ENCODE measurements around the gene FAM210B.
"Not testable (repeated sequence)": the region's sequence is repeated elsewhere in the genome, so short reads cannot be mapped to it uniquely, and the experiment has no call there.

FAM210B gene

GRCh38 chr20:56378386-56378785 is 19.6 kb downstream of the FAM210B start:
- no peak overlapping the region for H3K4me3 Mint-ChIP-seq
- no peak overlapping the region for H3K27ac Mint-ChIP-seq
- H3K9me3 Mint-ChIP-seq = no peaks in the 10 kb centered on the region
- H3K4me1 Mint-ChIP-seq = peaks cover 35% of the 10 kb centered on the region
- DNase-seq (no peak), ATAC-seq (no peak)
- H3K27me3 Mint-ChIP-seq = no peaks in the 10 kb centered on the region

DNA sequence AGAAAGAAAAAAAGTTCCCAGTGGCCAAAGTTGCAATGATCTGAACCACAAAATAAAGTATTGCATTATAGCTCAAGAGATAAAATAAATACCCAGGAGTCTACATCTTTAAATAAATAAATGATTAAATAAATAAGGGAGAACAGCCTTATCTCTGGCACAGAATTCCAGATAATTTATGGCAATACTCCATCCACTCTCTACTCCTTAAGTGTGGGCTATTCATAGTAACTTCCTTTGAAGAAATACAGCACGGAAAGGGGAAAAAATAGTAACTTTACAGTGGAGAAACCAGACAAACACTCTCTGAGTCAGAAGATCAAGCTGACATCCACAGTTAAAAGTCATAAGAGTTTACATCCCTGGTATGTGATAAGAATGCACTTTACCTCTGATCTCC is 21.6 kb downstream of the FAM210B start:
- Mint-ChIP-seq H3K27me3 (no peaks in the 10 kb centered on the region), H3K4me3 (no peak overlapping the region), H3K4me1 (peaks cover 39% of the 10 kb centered on the region), H3K27ac (no peak overlapping the region), H3K9me3 (no peaks in the 10 kb centered on the region)
- DNase-seq (no peak), ATAC-seq (no peak)

DNA sequence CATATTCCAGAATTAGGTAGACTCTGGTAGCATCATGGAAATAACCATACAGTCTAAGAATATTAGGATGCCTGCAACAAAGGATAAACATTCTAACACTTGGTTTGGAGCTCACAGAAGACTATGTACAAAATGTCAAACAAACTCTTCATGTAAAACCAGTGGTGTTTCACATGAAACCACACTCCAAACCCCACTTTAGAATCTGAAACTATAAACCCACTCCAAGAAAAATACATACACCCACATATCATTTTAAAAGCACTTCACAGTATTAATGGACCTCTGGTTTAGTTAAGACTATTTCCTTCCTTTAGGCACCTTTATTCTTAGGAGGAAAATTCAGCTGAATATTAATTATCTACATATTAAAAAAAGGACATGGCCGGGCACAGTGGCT is 22.7 kb downstream of the FAM210B start:
- ATAC-seq = no peak
- Mint-ChIP-seq H3K9me3 (no peaks in the 10 kb centered on the region), H3K4me1 (peaks cover 42% of the 10 kb centered on the region), H3K4me3 (peak overlapping the region in 1 of 2 donors; percentile 45), H3K27me3 (no peaks in the 10 kb centered on the region), H3K27ac (peak overlapping the region in 1 of 2 donors; percentile 93)
- DNase-seq = no peak

GRCh38 chr20:56382696-56383095 is 23.9 kb downstream of the FAM210B start:
- no peak overlapping the region for H3K4me3 Mint-ChIP-seq
- peaks cover 40% of the 10 kb centered on the region for H3K4me1 Mint-ChIP-seq
- H3K9me3 Mint-ChIP-seq = no peaks in the 10 kb centered on the region
- H3K27me3 Mint-ChIP-seq = no peaks in the 10 kb centered on the region
- H3K27ac Mint-ChIP-seq = no peak overlapping the region
- no peak for ATAC-seq
- DNase-seq = no peak

DNA sequence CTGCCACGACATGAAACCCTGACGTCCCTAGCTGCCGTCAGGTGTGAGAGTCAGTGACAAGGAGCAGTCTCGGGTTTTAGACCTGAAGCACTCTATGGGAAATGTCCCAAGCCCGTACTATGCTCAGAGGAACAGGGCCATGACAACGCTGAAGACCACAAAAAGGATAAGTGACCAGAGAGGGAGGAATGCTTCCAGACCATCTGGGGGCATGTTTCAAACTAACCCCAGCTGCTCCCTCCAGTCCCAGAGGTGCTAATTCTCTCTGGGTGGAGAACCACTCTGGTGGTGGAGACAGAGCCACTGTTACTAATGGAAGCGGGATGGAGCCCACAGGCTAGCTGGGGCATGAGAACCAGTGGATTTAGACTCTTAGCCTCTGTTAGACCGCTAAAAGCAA is 24.6 kb downstream of the FAM210B start:
- H3K4me3 Mint-ChIP-seq = no peak overlapping the region
- DNase-seq = no peak
- H3K4me1 Mint-ChIP-seq = peaks cover 40% of the 10 kb centered on the region
- no peak overlapping the region for H3K27ac Mint-ChIP-seq
- no peak for ATAC-seq
- no peaks in the 10 kb centered on the region for H3K9me3 Mint-ChIP-seq
- no peaks in the 10 kb centered on the region for H3K27me3 Mint-ChIP-seq

- H3K9me3 Mint-ChIP-seq = no peaks in the 10 kb centered on the region
- peaks cover 54% of the 10 kb centered on the region for H3K4me1 Mint-ChIP-seq
- no peaks in the 10 kb centered on the region for H3K27me3 Mint-ChIP-seq
- ATAC-seq (no peak), DNase-seq (no peak)
- H3K4me3 Mint-ChIP-seq = no peak overlapping the region
- H3K27ac Mint-ChIP-seq = no peak overlapping the region
Measured at GRCh38 chr20:56385130-56385529, 26.4 kb downstream of the FAM210B start.

DNA sequence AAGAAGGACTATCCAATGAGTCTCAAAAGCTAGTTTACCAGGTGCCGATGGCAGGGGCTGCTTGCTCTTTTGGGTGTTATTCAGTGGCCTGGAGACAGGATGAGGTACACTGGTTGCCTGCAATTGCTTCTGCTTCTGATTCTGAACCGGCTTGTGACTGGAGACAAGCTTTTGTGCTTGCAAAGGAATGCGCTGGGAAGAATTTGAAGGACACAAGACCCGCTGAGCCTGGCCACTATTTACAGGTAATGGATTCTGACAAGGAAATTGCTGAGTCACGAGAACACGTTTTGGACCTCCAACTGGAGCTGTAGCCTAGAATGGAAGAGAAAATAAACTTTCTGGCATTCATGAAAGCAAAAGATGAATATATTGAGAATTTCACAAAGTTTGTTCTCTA is 27.4 kb downstream of the FAM210B start:
- Mint-ChIP-seq H3K9me3 (no peaks in the 10 kb centered on the region), H3K4me3 (no peak overlapping the region), H3K27me3 (no peaks in the 10 kb centered on the region), H3K27ac (peak overlapping the region in 1 of 2 donors; percentile 8), H3K4me1 (peaks cover 61% of the 10 kb centered on the region)
- no peak for ATAC-seq
- DNase-seq = no peak

DNA sequence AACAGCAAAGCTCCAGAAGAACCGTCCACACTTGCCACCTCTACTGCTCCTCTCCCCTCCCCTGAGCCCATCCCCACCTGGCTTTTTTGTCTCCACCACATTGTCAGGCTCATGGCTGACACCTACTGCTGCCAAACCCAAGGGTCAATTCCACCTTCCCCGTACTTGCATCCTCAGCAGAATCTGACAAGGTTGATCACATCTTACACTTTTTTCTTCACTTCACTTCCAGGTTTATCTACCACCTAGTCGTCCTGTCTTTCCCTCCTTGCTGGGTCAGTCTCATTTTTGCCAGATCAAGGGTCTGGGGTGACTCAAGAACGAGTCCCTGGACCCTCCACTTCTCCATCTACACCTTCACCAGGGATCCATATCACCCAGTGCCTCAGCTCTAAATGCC is 30.1 kb downstream of the FAM210B start:
- Mint-ChIP-seq H3K9me3 (no peaks in the 10 kb centered on the region), H3K27me3 (no peaks in the 10 kb centered on the region), H3K27ac (no peak overlapping the region), H3K4me3 (peak overlapping the region in 1 of 2 donors; percentile 23), H3K4me1 (peaks cover 45% of the 10 kb centered on the region)
- no peak for ATAC-seq
- DNase-seq = no peak

DNA sequence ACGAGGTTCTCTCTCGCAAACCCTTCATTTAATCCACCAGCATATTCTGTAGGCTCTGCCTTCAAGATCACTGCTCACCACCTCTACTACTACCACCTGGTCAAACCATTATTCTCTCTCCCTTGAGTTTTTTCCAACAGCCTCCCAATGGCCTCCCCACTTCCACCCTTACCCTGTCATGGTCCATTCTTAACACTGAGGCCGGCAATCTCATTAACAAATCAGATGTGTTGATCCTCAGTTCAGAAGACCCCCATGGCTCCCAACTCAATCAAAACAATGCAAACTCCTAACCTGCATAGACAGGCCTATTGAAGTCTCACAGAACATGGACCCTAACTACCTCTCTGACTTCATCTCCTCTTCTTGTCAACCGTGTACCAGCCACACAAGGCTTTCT is 31.0 kb downstream of the FAM210B start:
- DNase-seq (no peak), ATAC-seq (no peak)
- H3K9me3 Mint-ChIP-seq = no peaks in the 10 kb centered on the region
- peak overlapping the region; percentile 4 to 86 for H3K27ac Mint-ChIP-seq
- H3K4me3 Mint-ChIP-seq = no peak overlapping the region
- peaks cover 47% of the 10 kb centered on the region for H3K4me1 Mint-ChIP-seq
- H3K27me3 Mint-ChIP-seq = no peaks in the 10 kb centered on the region

GRCh38 chr20:56390396-56390795 is 31.6 kb downstream of the FAM210B start:
- not testable (repeated sequence) for H3K4me3 Mint-ChIP-seq, H3K9me3 Mint-ChIP-seq, ATAC-seq, H3K27me3 Mint-ChIP-seq, H3K27ac Mint-ChIP-seq, DNase-seq
- peaks cover 49% of the 10 kb centered on the region for H3K4me1 Mint-ChIP-seq

DNA sequence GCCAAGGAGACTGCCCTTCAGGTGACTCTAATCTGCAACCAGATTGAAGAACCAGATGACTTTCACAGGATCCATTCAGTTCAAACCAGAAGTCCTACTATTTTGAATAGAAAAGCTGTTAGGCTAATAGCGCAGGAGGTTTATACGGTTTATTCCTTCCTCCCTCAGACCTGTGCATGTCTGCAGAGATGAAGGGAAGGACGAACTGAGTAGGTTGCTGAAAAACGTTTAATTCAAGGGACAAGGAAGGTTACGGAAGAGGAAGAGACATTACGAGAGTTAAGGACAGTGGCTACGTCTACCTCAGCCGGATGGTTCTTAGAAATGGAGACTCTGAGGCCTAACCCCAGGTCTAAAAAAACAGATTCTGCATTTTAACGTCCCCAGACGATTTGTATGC is 32.3 kb downstream of the FAM210B start:
- DNase-seq (no peak), ATAC-seq (no peak)
- H3K9me3 Mint-ChIP-seq = no peaks in the 10 kb centered on the region
- H3K27ac Mint-ChIP-seq = peak overlapping the region in 1 of 2 donors; percentile 83
- H3K4me1 Mint-ChIP-seq = peaks cover 50% of the 10 kb centered on the region
- H3K4me3 Mint-ChIP-seq = no peak overlapping the region
- H3K27me3 Mint-ChIP-seq = no peaks in the 10 kb centered on the region

- peak; percentile 54 for ATAC-seq
- H3K27me3 Mint-ChIP-seq = no peaks in the 10 kb centered on the region
- H3K4me1 Mint-ChIP-seq = peaks cover 49% of the 10 kb centered on the region
- peak overlapping the region in 1 of 2 donors; percentile 83 for H3K27ac Mint-ChIP-seq
- DNase-seq = no peak
- no peak overlapping the region for H3K4me3 Mint-ChIP-seq
- no peaks in the 10 kb centered on the region for H3K9me3 Mint-ChIP-seq
Measured at GRCh38 chr20:56391596-56392131, 32.9 kb downstream of the FAM210B start.

- H3K4me3 Mint-ChIP-seq = no peak within 1 kb of the TSS
- no peaks in the 10 kb centered on the region for H3K27me3 Mint-ChIP-seq
- DNase-seq (peak; percentile 99 to 100), ATAC-seq (peak; percentile 94)
- no peaks in the 10 kb centered on the region for H3K9me3 Mint-ChIP-seq
- H3K4me1 Mint-ChIP-seq = peaks cover 49% of the 10 kb centered on the region
- peak within 1 kb of the TSS in 1 of 2 donors; percentile 83 for H3K27ac Mint-ChIP-seq
Measured at GRCh38 chr20:56392132-56392880, 33.5 kb downstream of the FAM210B start, which contains the start of the genes AURKA and CSTF1. Gene AURKA (minus strand): TSS chr20:56392215. CDS start chr20:56388197, 4,018 bp downstream. Gene CSTF1 (plus strand): TSS chr20:56392645. CDS start chr20:56395553, 2,908 bp downstream.

- H3K27ac Mint-ChIP-seq = no peak overlapping the region
- H3K4me1 Mint-ChIP-seq = peaks cover 49% of the 10 kb centered on the region
- H3K9me3 Mint-ChIP-seq = no peaks in the 10 kb centered on the region
- DNase-seq (no peak), ATAC-seq (no peak)
- H3K4me3 Mint-ChIP-seq = no peak overlapping the region
- H3K27me3 Mint-ChIP-seq = no peaks in the 10 kb centered on the region
Measured at GRCh38 chr20:56392881-56393482, 34.2 kb downstream of the FAM210B start.

DNA sequence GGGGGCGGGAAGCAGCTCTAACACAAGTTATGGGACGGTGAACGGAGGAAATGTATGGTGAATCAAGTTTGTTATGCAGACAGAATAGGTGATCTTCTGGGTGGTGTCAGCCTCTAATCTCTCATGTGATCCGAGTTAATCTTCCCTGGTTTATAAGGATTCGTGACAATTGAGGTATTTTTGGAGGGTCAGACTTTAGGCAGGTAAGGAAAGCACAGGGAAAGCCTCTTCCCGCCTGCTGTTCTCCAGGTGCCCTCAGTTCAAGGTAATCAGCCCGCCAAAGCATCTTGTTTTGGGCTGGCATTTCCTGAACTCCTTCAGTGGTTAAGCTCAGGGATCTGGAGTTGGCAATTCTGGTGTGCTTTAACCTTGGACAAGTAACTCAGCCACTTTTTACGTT is 34.9 kb downstream of the FAM210B start:
- Mint-ChIP-seq H3K4me3 (no peak overlapping the region), H3K4me1 (peaks cover 49% of the 10 kb centered on the region), H3K27ac (peak overlapping the region in 1 of 2 donors; percentile 63), H3K9me3 (no peaks in the 10 kb centered on the region), H3K27me3 (no peaks in the 10 kb centered on the region)
- ATAC-seq (no peak), DNase-seq (no peak)

DNA sequence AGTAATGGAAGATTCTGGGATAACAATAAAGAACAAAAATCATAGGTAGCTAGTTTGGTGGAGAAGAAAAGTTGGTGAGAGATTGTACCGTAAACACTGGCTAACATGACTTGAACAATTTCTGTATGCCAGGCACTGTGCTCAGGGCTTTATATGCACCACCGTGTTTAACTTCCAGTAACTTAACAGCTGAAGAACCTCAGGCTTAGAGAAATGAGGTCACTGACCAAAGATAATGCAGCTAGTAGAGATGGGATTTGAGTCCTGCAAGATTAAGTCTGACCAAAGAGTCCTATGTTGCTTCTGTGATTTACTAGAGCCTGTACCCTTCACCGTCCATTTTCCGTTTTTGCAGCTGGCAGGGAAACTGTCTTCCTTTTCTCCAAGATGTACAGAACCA is 36.4 kb downstream of the FAM210B start:
- no peak for DNase-seq
- Mint-ChIP-seq H3K4me1 (peaks cover 40% of the 10 kb centered on the region), H3K27ac (no peak overlapping the region), H3K9me3 (no peaks in the 10 kb centered on the region), H3K4me3 (no peak overlapping the region), H3K27me3 (no peaks in the 10 kb centered on the region)
- no peak for ATAC-seq
